Left ventricle myocardium inferior (tissue), 1 donor: ENCODE measurements around the gene C8G. TPM values are rescaled to one million over a fixed set of nuclear protein-coding genes. Genes with fewer than 3 reads are reported as not detected.

Experiments used
- DNase-seq: peaks from one replicate; pipeline ENCODE4 v3.0.0-alpha.2; 2020
- H3K27ac ChIP-seq: fragments of 200-600 bp; replicated peaks from 2 replicates; pipeline ENCODE4 v1.8.0; 2021
- H3K27me3 ChIP-seq: fragments of 200-600 bp; 2 replicates; pipeline ENCODE4 v1.8.0; 2021; ENCODE audit warnings: low read depth
- H3K36me3 ChIP-seq: fragments of 200-600 bp; 2 replicates; pipeline ENCODE4 v1.8.0; 2021
- H3K4me1 ChIP-seq: fragments of 200-600 bp; 2 replicates; pipeline ENCODE4 v1.8.0; 2021
- H3K4me3 ChIP-seq: fragments of 200-600 bp; 2 replicates; pipeline ENCODE4 v1.8.0; 2021; ENCODE audit warnings: mild to moderate bottlenecking, moderate library complexity
- H3K9me3 ChIP-seq: fragments of 200-600 bp; replicated peaks from 2 replicates; pipeline ENCODE4 v1.8.0; 2021
- intact Hi-C: fragments of 100-400 bp; cut with micrococcal nuclease; formaldehyde crosslinking; loops from one replicate; pipeline ENCODE4 v1.11.0; 2022
- total RNA-seq: library from RNA; stranded (reverse); fragmentation: NEBNext Ultra II Directional; extraction: Animal tissue kit (Norgen Biotek cat#: 25700); gene quantifications from one replicate; pipeline ENCODE4 v1.2.1, GENCODE V29; 2021
- TF ChIP-seq, protein P1 (sequence below): fragments of 200-600 bp; IDR thresholded peaks from 2 replicates; pipeline ENCODE4 v1.8.0; 2021; ENCODE audit warnings: antibody characterized with exemption, mild to moderate bottlenecking, borderline replicate concordance
- donor health status: DM: no; HTN: yes; CAD: no; lungs with severe emphysema.

C8G gene
- total RNA-seq, 1 donor from 2014 or later = 3.6 TPM

DNA sequence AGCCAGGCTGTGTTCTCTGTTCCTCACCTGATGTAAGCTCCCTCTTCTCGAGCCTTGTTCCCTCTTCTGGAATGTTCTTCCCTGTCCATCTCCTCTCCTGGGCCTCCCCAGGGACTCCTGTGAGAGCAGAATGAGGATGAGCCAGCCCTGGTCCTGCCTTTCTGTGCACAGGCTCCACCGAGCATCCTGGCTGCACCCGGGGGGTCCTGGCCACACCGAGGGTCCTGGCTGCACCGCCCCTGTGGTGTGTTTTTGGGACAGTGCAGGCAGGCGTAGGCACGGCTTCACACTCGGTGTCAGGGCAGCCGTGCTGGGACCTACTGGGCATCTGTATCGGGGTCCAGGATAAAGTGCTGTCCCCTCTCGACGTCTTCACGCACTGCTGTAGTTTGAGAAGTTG, 18.3 kb upstream of the C8G start:
- no peak overlapping the region for H3K27ac ChIP-seq
- DNase-seq = no peak
- no peak overlapping the region for H3K4me3 ChIP-seq
- H3K4me1 ChIP-seq = peaks cover 85% of the 10 kb centered on the region
- TF ChIP-seq, protein P1, sequence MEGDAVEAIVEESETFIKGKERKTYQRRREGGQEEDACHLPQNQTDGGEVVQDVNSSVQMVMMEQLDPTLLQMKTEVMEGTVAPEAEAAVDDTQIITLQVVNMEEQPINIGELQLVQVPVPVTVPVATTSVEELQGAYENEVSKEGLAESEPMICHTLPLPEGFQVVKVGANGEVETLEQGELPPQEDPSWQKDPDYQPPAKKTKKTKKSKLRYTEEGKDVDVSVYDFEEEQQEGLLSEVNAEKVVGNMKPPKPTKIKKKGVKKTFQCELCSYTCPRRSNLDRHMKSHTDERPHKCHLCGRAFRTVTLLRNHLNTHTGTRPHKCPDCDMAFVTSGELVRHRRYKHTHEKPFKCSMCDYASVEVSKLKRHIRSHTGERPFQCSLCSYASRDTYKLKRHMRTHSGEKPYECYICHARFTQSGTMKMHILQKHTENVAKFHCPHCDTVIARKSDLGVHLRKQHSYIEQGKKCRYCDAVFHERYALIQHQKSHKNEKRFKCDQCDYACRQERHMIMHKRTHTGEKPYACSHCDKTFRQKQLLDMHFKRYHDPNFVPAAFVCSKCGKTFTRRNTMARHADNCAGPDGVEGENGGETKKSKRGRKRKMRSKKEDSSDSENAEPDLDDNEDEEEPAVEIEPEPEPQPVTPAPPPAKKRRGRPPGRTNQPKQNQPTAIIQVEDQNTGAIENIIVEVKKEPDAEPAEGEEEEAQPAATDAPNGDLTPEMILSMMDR = no peak
- H3K36me3 ChIP-seq = peaks cover 18% of the 10 kb centered on the region
- H3K9me3 ChIP-seq = no peaks in the 10 kb centered on the region
- intact Hi-C loops = loop anchor here (10.0 kb wide), 1 partner anchor 62 kb away; the partner anchor contains the start of gene EDF1
- no peaks in the 10 kb centered on the region for H3K27me3 ChIP-seq

DNA sequence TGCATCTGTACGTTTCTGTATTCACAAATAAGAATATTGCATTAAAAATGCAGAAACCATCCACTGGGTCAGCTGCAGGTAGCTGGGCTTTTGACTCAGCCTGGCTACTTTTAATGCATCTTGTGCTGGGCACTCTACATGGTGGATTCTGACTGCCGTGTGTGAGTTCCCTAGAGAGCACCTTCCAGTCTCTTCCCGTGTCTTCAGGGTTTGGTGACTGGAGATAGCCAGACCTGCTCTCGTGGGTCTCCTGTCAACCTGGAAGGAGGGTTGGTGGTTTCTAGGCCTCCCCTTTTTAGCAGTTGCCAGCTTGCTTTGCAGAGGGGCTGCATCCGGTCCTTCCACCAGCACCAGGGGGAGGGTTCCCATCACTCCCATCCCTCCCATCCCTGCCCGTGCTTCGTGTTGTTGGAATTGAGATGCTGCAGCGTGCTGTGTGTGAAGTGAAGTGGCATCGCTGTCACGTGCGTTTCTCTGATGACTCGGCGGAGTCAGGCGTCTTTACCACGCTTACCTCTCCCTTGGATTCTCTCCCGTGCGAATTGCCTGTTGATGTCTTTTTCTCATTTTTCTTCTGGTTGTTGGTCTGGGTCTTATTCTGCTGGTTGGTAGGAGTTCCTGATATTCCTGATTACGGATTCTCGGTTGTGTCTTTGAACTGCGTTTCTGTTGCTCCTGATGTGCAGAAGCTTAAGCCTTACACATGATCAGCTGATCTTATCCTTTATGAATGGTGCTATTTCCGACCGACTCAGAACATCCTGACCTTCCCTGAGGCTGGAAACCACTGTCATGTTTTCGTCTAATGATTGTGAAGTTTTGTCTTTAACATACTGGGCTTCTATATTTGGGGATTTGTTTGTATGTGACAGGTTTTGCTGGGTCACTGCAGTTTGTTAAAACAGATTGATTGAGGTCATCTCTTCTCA, 17.4 kb upstream of the C8G start:
- peak overlapping the region; percentile 52 for H3K4me3 ChIP-seq
- peaks cover 78% of the 10 kb centered on the region for H3K4me1 ChIP-seq
- TF ChIP-seq, protein P1 = no peak
- H3K36me3 ChIP-seq = peaks cover 13% of the 10 kb centered on the region
- peak overlapping the region; percentile 91 for H3K27ac ChIP-seq
- H3K9me3 ChIP-seq = no peaks in the 10 kb centered on the region
- H3K27me3 ChIP-seq = no peaks in the 10 kb centered on the region
- intact Hi-C loops = loop anchor here (10.0 kb wide), 1 partner anchor 63 kb away; the partner anchor contains the start of gene EDF1
- DNase-seq = no peak

DNA sequence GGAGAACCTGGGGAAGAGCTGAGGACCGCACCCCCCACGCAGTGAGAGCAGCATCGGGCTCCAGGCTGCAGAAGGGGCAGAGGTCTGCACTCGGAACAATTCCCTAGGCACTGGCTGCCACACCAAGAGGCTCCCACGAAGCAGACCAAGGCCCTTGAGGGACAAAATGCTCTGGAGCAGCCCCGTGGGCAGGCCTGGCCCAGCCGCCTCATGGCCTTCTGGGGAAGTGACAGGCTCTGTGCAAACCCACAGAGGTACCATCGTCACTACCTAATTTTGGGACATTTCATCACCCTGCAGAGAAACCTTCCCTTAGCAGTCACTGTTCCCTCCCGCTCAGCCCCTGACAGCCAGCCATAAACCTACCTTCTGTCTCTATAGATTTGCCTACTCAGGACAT, 16.5 kb upstream of the C8G start:
- intact Hi-C loops = loop anchor here (10.0 kb wide), 1 partner anchor 64 kb away; the partner anchor contains the start of gene EDF1

DNA sequence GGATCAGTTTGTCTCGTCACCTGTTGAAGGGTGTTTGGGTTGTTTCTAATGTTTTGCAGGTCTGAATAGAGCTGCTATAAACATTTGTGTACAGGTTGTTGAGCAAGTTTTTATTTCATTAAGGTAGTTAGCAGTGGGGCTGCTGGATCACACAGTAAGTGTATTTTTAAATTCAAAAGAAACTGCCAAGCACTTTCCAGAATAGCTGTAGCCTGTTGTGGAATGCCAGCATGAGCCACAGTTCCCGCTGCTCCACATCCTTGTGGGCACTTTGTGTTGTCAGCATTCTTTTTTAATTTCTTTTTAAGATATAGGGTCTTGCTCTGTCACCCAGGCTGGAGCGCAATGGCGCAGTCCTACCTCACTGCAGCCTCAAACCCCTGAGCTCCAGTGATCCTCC, 15.0 kb upstream of the C8G start:
- Histone ChIP-seq H3K4me1 (peaks cover 55% of the 10 kb centered on the region), H3K9me3 (no peaks in the 10 kb centered on the region), H3K36me3 (peaks cover 7% of the 10 kb centered on the region), H3K27ac (peak overlapping the region; percentile 91), H3K27me3 (no peaks in the 10 kb centered on the region), H3K4me3 (no peak overlapping the region)
- intact Hi-C loops = loop anchor here (10.0 kb wide), 1 partner anchor 45 kb away; the partner anchor contains the start of gene TRAF2
- DNase-seq = no peak
- TF ChIP-seq, protein P1 = no peak

More for the DNA sequence above, 16.5 kb upstream of the C8G start:
- peak; percentile 62 for DNase-seq
- Histone ChIP-seq H3K9me3 (no peaks in the 10 kb centered on the region), H3K27me3 (no peaks in the 10 kb centered on the region), H3K36me3 (peaks cover 13% of the 10 kb centered on the region), H3K4me3 (peak overlapping the region; percentile 52), H3K4me1 (peaks cover 69% of the 10 kb centered on the region), H3K27ac (peak overlapping the region; percentile 91)
- TF ChIP-seq, protein P1 = peak; percentile 53

DNA sequence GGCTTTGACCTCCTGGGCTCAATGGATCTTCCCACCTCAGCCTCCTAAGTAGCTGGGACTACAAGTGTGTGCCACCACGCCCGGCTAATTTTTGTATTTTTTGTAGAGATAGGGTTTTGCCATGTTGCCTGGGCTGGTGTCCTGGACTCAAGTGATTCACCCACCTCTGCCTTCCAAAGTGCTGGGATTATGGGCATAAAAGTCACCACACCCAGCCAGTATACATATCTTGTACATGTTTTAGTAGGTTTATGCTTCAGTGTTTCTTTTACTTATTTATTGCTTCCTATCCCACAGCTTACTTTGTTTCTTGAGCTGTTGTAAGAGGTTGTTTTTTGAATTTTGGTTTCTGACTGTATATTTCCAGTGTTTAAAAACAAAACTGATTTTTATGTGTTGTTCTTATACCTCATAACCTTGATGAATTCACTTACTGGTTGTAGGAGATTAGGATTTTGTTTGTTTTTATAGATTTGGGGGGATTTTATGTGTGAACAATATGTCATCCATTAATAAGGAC, 13.4 kb upstream of the C8G start:
- H3K36me3 ChIP-seq = no peaks in the 10 kb centered on the region
- intact Hi-C loops = loop anchor here (10.0 kb wide), 1 partner anchor 47 kb away; the partner anchor contains the start of gene TRAF2
- DNase-seq = no peak
- H3K9me3 ChIP-seq = no peaks in the 10 kb centered on the region
- peaks cover 38% of the 10 kb centered on the region for H3K4me1 ChIP-seq
- TF ChIP-seq, protein P1 = no peak
- no peaks in the 10 kb centered on the region for H3K27me3 ChIP-seq
- H3K4me3 ChIP-seq = no peak overlapping the region
- no peak overlapping the region for H3K27ac ChIP-seq
